Breast epithelium (tissue), 3 donors: Measurements from ENCODE around the gene SEMA4D.

Source experiments
- CTCF ChIP-seq, 3 donors: fragments of 450-650 bp; IDR thresholded peaks; one replicate each; pipeline ENCODE4 v1.5.1; 2016 to 2017; ENCODE audit warnings: antibody characterized with exemption in 3 of 3, mild to moderate bottlenecking in 3 of 3, moderate library complexity in 3 of 3
- POLR2AphosphoS5 ChIP-seq, 3 donors: sonication (generic); formaldehyde crosslinking; IDR thresholded peaks; one replicate each; pipeline ENCODE4 v1.6.1; 2017; ENCODE audit warnings: antibody characterized with exemption in 3 of 3

- TF ChIP-seq CTCF (IDR thresholded peaks at IDR 0.05) (no peak), POLR2AphosphoS5 (IDR thresholded peaks at IDR 0.05) (no peak)
These were observed 8.1 kb downstream of the SEMA4D start for GRCh38 chr9:89489548-89490530.
